HEK293 (cell line): ENCODE results near the gene CCDC78.

Experiments used
- EGR2 ChIP-seq: fragments of 450-650 bp; formaldehyde crosslinking; IDR thresholded peaks from 2 replicates; pipeline ENCODE4 v1.5.1; 2016; ENCODE audit warnings: low read depth, missing biosample characterization, missing genetic modification characterization
- GLI4 ChIP-seq: fragments of 450-650 bp; formaldehyde crosslinking; IDR thresholded peaks from 2 replicates; pipeline ENCODE4 v1.5.1; 2016; ENCODE audit warnings: missing biosample characterization, missing genetic modification characterization
- KLF16 ChIP-seq: fragments of 450-650 bp; formaldehyde crosslinking; IDR thresholded peaks from 2 replicates; pipeline ENCODE4 v1.5.1; 2017; ENCODE audit warnings: missing biosample characterization, missing genetic modification characterization
- REPIN1 ChIP-seq: fragments of 450-650 bp; formaldehyde crosslinking; IDR thresholded peaks from 2 replicates; pipeline ENCODE4 v1.5.1; 2017; ENCODE audit warnings: missing biosample characterization, missing genetic modification characterization, low read depth
- ZIC2 ChIP-seq: fragments of 450-650 bp; formaldehyde crosslinking; IDR thresholded peaks from 2 replicates; pipeline ENCODE4 v1.5.1; 2016; ENCODE audit warnings: missing biosample characterization, missing genetic modification characterization
- ZNF10 ChIP-seq: fragments of 450-650 bp; formaldehyde crosslinking; IDR thresholded peaks from 2 replicates; pipeline ENCODE4 v1.5.1; 2017; ENCODE audit warnings: missing biosample characterization, missing genetic modification characterization
- ZNF184 ChIP-seq: fragments of 450-650 bp; IDR thresholded peaks from 2 replicates; pipeline ENCODE4 v1.5.1; 2018; ENCODE audit warnings: missing biosample characterization, mild to moderate bottlenecking, missing genetic modification characterization
- ZNF19 ChIP-seq: fragments of 450-650 bp; formaldehyde crosslinking; IDR thresholded peaks from 2 replicates; pipeline ENCODE4; 2016; ENCODE audit warnings: missing biosample characterization, missing genetic modification characterization, low read depth
- ZNF24 ChIP-seq: fragments of 450-650 bp; formaldehyde crosslinking; IDR thresholded peaks from 2 replicates; pipeline ENCODE4 v1.5.1; 2016; ENCODE audit warnings: missing biosample characterization, missing genetic modification characterization
- ZNF335 ChIP-seq: fragments of 450-650 bp; formaldehyde crosslinking; conservative IDR thresholded peaks from 2 replicates; pipeline ENCODE4 v1.5.1; 2016; ENCODE audit warnings: missing biosample characterization, missing genetic modification characterization
- ZNF404 ChIP-seq: fragments of 450-650 bp; formaldehyde crosslinking; IDR thresholded peaks from 2 replicates; pipeline ENCODE4 v1.5.1; 2017; ENCODE audit warnings: missing biosample characterization, missing genetic modification characterization
- ZNF433 ChIP-seq: fragments of 450-650 bp; formaldehyde crosslinking; IDR thresholded peaks from 2 replicates; pipeline ENCODE4 v1.5.1; 2016; ENCODE audit warnings: missing biosample characterization, missing genetic modification characterization, low read depth
- ZNF544 ChIP-seq: fragments of 450-650 bp; formaldehyde crosslinking; IDR thresholded peaks from 2 replicates; pipeline ENCODE4 v1.5.0; 2017; ENCODE audit warnings: missing biosample characterization, missing genetic modification characterization
- ZNF664 ChIP-seq: fragments of 450-650 bp; formaldehyde crosslinking; IDR thresholded peaks from 2 replicates; pipeline ENCODE4 v1.5.1; 2016; ENCODE audit warnings: missing biosample characterization, missing genetic modification characterization
- ZNF701 ChIP-seq: fragments of 450-650 bp; formaldehyde crosslinking; IDR thresholded peaks from 2 replicates; pipeline ENCODE4 v1.5.1; 2016; ENCODE audit warnings: missing biosample characterization, missing genetic modification characterization
- ZNF785 ChIP-seq: fragments of 450-650 bp; formaldehyde crosslinking; IDR thresholded peaks from 2 replicates; pipeline ENCODE4 v1.5.1; 2016; ENCODE audit warnings: missing biosample characterization, missing genetic modification characterization
- ZNF830 ChIP-seq: fragments of 450-650 bp; IDR thresholded peaks from 2 replicates; pipeline ENCODE4 v1.5.0; 2018; ENCODE audit warnings: missing biosample characterization, missing genetic modification characterization, low read depth, mild to moderate bottlenecking, moderate library complexity
- TF ChIP-seq, protein P1 (sequence below): fragments of 450-650 bp; formaldehyde crosslinking; IDR thresholded peaks from 2 replicates; pipeline ENCODE4 v1.5.1; 2016; ENCODE audit warnings: missing biosample characterization, missing genetic modification characterization
- TF ChIP-seq, protein P2 (sequence below): fragments of 450-650 bp; formaldehyde crosslinking; IDR thresholded peaks from 2 replicates; pipeline ENCODE4 v1.5.1; 2016; ENCODE audit warnings: missing biosample characterization, missing genetic modification characterization
- TF ChIP-seq, protein P3 (sequence below): fragments of 450-650 bp; formaldehyde crosslinking; IDR thresholded peaks from 2 replicates; pipeline ENCODE4 v1.5.1; 2016; ENCODE audit warnings: missing biosample characterization, missing genetic modification characterization
- TF ChIP-seq, protein P4 (sequence below): fragments of 450-650 bp; formaldehyde crosslinking; IDR thresholded peaks from 2 replicates; pipeline ENCODE4 v1.5.1; 2017; ENCODE audit warnings: missing biosample characterization, missing genetic modification characterization
- TF ChIP-seq, protein P5 (sequence below): fragments of 450-650 bp; formaldehyde crosslinking; IDR thresholded peaks from 2 replicates; pipeline ENCODE4 v1.5.1; 2016; ENCODE audit warnings: missing biosample characterization, missing genetic modification characterization
- TF ChIP-seq, protein P6 (sequence below): fragments of 450-650 bp; formaldehyde crosslinking; IDR thresholded peaks from 2 replicates; pipeline ENCODE4 v1.5.1; 2017; ENCODE audit warnings: missing biosample characterization, missing genetic modification characterization
- TF ChIP-seq, protein P7 (sequence below): fragments of 450-650 bp; formaldehyde crosslinking; IDR thresholded peaks from 2 replicates; pipeline ENCODE4 v1.5.1; 2017; ENCODE audit warnings: missing biosample characterization, missing genetic modification characterization

The CCDC78 gene

DNA sequence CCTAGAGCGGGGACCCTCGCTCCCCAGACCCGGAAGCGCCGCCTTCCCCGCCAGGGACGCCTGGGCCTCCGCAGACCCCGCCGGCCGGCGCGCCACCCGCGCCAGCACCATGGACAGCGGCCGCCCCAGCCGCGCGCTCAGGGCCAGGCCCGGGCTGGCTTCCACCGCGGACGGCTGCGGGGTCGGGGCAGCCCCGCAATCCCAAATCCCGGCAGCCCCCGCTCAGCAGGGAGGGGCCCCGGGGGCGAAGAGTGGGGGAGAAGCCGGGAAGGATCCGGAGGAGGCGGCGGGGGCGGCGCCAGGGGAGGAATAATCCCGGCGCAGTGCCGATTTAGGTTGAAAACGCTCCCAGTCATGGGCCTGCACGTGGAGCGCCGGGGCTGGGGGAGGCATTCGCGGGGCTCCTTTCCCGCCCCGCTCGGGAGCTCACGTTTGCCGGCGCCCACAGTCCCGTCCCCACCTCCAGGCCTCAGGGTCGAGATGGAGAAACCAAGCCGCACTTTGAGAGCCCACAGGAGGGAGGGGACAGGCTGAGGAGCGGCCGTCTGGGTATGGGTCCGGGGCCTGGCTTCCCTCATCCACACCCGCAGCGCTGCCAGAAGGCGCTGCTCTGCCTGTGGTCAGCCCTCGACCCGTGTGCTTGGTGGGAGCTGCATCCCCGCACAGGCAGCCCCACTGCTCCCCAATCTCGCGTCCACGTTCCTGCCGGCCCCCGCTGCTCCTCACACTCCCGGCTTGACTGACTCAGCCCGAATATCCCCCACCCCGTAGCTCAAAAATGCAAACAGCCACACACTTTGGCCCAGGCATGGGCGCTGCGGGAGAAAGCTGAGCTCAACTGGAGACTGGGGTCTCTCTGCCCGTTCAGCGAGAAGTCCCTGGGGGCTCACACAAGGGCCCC is 25.3 kb downstream of the CCDC78 start (continued):
- TF ChIP-seq, protein P1, sequence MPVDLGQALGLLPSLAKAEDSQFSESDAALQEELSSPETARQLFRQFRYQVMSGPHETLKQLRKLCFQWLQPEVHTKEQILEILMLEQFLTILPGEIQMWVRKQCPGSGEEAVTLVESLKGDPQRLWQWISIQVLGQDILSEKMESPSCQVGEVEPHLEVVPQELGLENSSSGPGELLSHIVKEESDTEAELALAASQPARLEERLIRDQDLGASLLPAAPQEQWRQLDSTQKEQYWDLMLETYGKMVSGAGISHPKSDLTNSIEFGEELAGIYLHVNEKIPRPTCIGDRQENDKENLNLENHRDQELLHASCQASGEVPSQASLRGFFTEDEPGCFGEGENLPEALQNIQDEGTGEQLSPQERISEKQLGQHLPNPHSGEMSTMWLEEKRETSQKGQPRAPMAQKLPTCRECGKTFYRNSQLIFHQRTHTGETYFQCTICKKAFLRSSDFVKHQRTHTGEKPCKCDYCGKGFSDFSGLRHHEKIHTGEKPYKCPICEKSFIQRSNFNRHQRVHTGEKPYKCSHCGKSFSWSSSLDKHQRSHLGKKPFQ: no peak
- TF ChIP-seq, protein P2, sequence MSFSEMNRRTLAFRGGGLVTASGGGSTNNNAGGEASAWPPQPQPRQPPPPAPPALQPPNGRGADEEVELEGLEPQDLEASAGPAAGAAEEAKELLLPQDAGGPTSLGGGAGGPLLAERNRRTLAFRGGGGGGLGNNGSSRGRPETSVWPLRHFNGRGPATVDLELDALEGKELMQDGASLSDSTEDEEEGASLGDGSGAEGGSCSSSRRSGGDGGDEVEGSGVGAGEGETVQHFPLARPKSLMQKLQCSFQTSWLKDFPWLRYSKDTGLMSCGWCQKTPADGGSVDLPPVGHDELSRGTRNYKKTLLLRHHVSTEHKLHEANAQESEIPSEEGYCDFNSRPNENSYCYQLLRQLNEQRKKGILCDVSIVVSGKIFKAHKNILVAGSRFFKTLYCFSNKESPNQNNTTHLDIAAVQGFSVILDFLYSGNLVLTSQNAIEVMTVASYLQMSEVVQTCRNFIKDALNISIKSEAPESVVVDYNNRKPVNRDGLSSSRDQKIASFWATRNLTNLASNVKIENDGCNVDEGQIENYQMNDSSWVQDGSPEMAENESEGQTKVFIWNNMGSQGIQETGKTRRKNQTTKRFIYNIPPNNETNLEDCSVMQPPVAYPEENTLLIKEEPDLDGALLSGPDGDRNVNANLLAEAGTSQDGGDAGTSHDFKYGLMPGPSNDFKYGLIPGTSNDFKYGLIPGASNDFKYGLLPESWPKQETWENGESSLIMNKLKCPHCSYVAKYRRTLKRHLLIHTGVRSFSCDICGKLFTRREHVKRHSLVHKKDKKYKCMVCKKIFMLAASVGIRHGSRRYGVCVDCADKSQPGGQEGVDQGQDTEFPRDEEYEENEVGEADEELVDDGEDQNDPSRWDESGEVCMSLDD: no peak
- TF ChIP-seq, protein P3, sequence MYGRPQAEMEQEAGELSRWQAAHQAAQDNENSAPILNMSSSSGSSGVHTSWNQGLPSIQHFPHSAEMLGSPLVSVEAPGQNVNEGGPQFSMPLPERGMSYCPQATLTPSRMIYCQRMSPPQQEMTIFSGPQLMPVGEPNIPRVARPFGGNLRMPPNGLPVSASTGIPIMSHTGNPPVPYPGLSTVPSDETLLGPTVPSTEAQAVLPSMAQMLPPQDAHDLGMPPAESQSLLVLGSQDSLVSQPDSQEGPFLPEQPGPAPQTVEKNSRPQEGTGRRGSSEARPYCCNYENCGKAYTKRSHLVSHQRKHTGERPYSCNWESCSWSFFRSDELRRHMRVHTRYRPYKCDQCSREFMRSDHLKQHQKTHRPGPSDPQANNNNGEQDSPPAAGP (tag by site-specific recombination): no peak
- TF ChIP-seq ZNF404 (tag by site-specific recombination): no peak
- no peak for TF ChIP-seq ZNF184 (tag by site-specific recombination)
- TF ChIP-seq ZNF433 (tag by site-specific recombination): no peak
- no peak for TF ChIP-seq ZNF701 (tag by site-specific recombination)
- TF ChIP-seq, protein P4, sequence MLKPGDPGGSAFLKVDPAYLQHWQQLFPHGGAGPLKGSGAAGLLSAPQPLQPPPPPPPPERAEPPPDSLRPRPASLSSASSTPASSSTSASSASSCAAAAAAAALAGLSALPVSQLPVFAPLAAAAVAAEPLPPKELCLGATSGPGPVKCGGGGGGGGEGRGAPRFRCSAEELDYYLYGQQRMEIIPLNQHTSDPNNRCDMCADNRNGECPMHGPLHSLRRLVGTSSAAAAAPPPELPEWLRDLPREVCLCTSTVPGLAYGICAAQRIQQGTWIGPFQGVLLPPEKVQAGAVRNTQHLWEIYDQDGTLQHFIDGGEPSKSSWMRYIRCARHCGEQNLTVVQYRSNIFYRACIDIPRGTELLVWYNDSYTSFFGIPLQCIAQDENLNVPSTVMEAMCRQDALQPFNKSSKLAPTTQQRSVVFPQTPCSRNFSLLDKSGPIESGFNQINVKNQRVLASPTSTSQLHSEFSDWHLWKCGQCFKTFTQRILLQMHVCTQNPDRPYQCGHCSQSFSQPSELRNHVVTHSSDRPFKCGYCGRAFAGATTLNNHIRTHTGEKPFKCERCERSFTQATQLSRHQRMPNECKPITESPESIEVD (tag by site-specific recombination): no peak
- TF ChIP-seq KLF16 (tag by site-specific recombination): no peak
- TF ChIP-seq, protein P5, sequence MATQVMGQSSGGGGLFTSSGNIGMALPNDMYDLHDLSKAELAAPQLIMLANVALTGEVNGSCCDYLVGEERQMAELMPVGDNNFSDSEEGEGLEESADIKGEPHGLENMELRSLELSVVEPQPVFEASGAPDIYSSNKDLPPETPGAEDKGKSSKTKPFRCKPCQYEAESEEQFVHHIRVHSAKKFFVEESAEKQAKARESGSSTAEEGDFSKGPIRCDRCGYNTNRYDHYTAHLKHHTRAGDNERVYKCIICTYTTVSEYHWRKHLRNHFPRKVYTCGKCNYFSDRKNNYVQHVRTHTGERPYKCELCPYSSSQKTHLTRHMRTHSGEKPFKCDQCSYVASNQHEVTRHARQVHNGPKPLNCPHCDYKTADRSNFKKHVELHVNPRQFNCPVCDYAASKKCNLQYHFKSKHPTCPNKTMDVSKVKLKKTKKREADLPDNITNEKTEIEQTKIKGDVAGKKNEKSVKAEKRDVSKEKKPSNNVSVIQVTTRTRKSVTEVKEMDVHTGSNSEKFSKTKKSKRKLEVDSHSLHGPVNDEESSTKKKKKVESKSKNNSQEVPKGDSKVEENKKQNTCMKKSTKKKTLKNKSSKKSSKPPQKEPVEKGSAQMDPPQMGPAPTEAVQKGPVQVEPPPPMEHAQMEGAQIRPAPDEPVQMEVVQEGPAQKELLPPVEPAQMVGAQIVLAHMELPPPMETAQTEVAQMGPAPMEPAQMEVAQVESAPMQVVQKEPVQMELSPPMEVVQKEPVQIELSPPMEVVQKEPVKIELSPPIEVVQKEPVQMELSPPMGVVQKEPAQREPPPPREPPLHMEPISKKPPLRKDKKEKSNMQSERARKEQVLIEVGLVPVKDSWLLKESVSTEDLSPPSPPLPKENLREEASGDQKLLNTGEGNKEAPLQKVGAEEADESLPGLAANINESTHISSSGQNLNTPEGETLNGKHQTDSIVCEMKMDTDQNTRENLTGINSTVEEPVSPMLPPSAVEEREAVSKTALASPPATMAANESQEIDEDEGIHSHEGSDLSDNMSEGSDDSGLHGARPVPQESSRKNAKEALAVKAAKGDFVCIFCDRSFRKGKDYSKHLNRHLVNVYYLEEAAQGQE (tag by site-specific recombination): peak; percentile 82
- TF ChIP-seq EGR2 (tag by site-specific recombination): peak; percentile 84
- no peak for TF ChIP-seq GLI4
- no peak for TF ChIP-seq ZNF544 (tag by site-specific recombination)
- TF ChIP-seq ZNF785 (tag by site-specific recombination): no peak
- TF ChIP-seq ZNF19 (tag by site-specific recombination): no peak
- no peak for TF ChIP-seq ZNF664 (tag by site-specific recombination)
- TF ChIP-seq REPIN1 (tag by site-specific recombination): no peak
- TF ChIP-seq ZNF830 (tag by site-specific recombination): no peak
- TF ChIP-seq ZNF335: no peak
- TF ChIP-seq ZIC2 (tag by site-specific recombination): peak; percentile 6; the same call in 1 of the 2 replicates
- TF ChIP-seq, protein P6, sequence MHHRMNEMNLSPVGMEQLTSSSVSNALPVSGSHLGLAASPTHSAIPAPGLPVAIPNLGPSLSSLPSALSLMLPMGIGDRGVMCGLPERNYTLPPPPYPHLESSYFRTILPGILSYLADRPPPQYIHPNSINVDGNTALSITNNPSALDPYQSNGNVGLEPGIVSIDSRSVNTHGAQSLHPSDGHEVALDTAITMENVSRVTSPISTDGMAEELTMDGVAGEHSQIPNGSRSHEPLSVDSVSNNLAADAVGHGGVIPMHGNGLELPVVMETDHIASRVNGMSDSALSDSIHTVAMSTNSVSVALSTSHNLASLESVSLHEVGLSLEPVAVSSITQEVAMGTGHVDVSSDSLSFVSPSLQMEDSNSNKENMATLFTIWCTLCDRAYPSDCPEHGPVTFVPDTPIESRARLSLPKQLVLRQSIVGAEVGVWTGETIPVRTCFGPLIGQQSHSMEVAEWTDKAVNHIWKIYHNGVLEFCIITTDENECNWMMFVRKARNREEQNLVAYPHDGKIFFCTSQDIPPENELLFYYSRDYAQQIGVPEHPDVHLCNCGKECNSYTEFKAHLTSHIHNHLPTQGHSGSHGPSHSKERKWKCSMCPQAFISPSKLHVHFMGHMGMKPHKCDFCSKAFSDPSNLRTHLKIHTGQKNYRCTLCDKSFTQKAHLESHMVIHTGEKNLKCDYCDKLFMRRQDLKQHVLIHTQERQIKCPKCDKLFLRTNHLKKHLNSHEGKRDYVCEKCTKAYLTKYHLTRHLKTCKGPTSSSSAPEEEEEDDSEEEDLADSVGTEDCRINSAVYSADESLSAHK (tag by site-specific recombination): no peak
- TF ChIP-seq, protein P7, sequence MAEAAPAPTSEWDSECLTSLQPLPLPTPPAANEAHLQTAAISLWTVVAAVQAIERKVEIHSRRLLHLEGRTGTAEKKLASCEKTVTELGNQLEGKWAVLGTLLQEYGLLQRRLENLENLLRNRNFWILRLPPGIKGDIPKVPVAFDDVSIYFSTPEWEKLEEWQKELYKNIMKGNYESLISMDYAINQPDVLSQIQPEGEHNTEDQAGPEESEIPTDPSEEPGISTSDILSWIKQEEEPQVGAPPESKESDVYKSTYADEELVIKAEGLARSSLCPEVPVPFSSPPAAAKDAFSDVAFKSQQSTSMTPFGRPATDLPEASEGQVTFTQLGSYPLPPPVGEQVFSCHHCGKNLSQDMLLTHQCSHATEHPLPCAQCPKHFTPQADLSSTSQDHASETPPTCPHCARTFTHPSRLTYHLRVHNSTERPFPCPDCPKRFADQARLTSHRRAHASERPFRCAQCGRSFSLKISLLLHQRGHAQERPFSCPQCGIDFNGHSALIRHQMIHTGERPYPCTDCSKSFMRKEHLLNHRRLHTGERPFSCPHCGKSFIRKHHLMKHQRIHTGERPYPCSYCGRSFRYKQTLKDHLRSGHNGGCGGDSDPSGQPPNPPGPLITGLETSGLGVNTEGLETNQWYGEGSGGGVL (tag by site-specific recombination): 0 out of 2 replicates have a peak, but pooled peaks have one; percentile 47
- TF ChIP-seq ZNF10: no peak
- no peak for TF ChIP-seq ZNF24 (tag by site-specific recombination)
